Activated T-helper 17 cell treated with anti-CD3 and anti-CD28 coated beads, Interleukin-2, amount 50 U/mL, for 72 hours (primary cell): ENCODE measurements around the gene COL24A1. TPM values are rescaled to one million over a fixed set of nuclear protein-coding genes. Genes with fewer than 3 reads are reported as not detected.
"Not testable (repeated sequence)": the region's sequence is repeated elsewhere in the genome, so short reads cannot be mapped to it uniquely, and the experiment has no call there.

ENCODE experiments used
- ATAC-seq: fragments of 150-1000 bp; cut with Tn5 transposase; replicated peaks from 2 replicates; pipeline ENCODE4 v1.10.0; 2021; ENCODE audit warnings: mild to moderate bottlenecking, moderate library complexity
- H3K27ac Mint-ChIP-seq: one replicate; pipeline ENCODE4 v1.8.0; 2022; ENCODE audit warnings: mixed read lengths
- H3K27me3 Mint-ChIP-seq: one replicate; pipeline ENCODE4 v1.8.0; 2022; ENCODE audit warnings: mixed read lengths
- H3K36me3 Mint-ChIP-seq: one replicate; pipeline ENCODE4 v1.8.0; 2022; ENCODE audit warnings: low read depth, mild to moderate bottlenecking, mixed read lengths
- H3K4me1 Mint-ChIP-seq: one replicate; pipeline ENCODE4 v1.8.0; 2022; ENCODE audit warnings: mixed read lengths
- H3K4me3 Mint-ChIP-seq: one replicate; pipeline ENCODE4 v1.8.0; 2022; ENCODE audit warnings: mild to moderate bottlenecking, mixed read lengths
- H3K9me3 Mint-ChIP-seq: one replicate; pipeline ENCODE4 v1.8.0; 2022; ENCODE audit warnings: mixed read lengths
- total RNA-seq, 2 donors: library from RNA; stranded (reverse); gene quantifications; one replicate each; pipeline ENCODE4 v1.2.3, GENCODE V29; 2022

Gene COL24A1
- total RNA-seq, 2 donors from 2014 or later: not detected

GRCh38 chr1:85746777-85747176 lies 409.8 kb downstream of the COL24A1 start:
- H3K4me3 Mint-ChIP-seq: no peak overlapping the region
- no peaks in the 10 kb centered on the region for H3K36me3 Mint-ChIP-seq
- H3K27ac Mint-ChIP-seq: no peak overlapping the region
- no peaks in the 10 kb centered on the region for H3K4me1 Mint-ChIP-seq
- H3K9me3 Mint-ChIP-seq: no peaks in the 10 kb centered on the region
- ATAC-seq: no peak
- H3K27me3 Mint-ChIP-seq: peaks cover 15% of the 10 kb centered on the region

- H3K4me1 Mint-ChIP-seq: no peaks in the 10 kb centered on the region
- peaks cover 15% of the 10 kb centered on the region for H3K27me3 Mint-ChIP-seq
- H3K9me3 Mint-ChIP-seq: no peaks in the 10 kb centered on the region
- no peak for ATAC-seq
- H3K36me3 Mint-ChIP-seq: no peaks in the 10 kb centered on the region
- H3K4me3 Mint-ChIP-seq: no peak overlapping the region
- H3K27ac Mint-ChIP-seq: no peak overlapping the region
These were observed 412.8 kb downstream of the COL24A1 start for GRCh38 chr1:85743814-85744213.

GRCh38 chr1:85734931-85735330 lies 421.6 kb downstream of the COL24A1 start:
- no peak for ATAC-seq
- Mint-ChIP-seq H3K4me3 (no peak overlapping the region), H3K4me1 (no peaks in the 10 kb centered on the region), H3K9me3 (no peaks in the 10 kb centered on the region), H3K27ac (no peak overlapping the region), H3K36me3 (no peaks in the 10 kb centered on the region), H3K27me3 (peaks cover 11% of the 10 kb centered on the region)

- Mint-ChIP-seq H3K9me3 (peaks cover 13% of the 10 kb centered on the region), H3K4me3 (no peak overlapping the region), H3K27me3 (peaks cover 22% of the 10 kb centered on the region), H3K4me1 (no peaks in the 10 kb centered on the region), H3K27ac (no peak overlapping the region), H3K36me3 (no peaks in the 10 kb centered on the region)
- no peak for ATAC-seq
These were observed 437.8 kb downstream of the COL24A1 start for GRCh38 chr1:85718678-85719340.

GRCh38 chr1:85714418-85715114 lies 442.0 kb downstream of the COL24A1 start:
- H3K4me3 Mint-ChIP-seq, H3K36me3 Mint-ChIP-seq, H3K9me3 Mint-ChIP-seq, H3K27me3 Mint-ChIP-seq, H3K27ac Mint-ChIP-seq, ATAC-seq, H3K4me1 Mint-ChIP-seq: not testable (repeated sequence)

- peaks cover 26% of the 10 kb centered on the region for H3K36me3 Mint-ChIP-seq
- no peaks in the 10 kb centered on the region for H3K9me3 Mint-ChIP-seq
- H3K27ac Mint-ChIP-seq: no peak overlapping the region
- H3K27me3 Mint-ChIP-seq: no peaks in the 10 kb centered on the region
- H3K4me3 Mint-ChIP-seq: no peak overlapping the region
- ATAC-seq: no peak
- H3K4me1 Mint-ChIP-seq: peaks cover 12% of the 10 kb centered on the region
These were observed 447.7 kb downstream of the COL24A1 start for GRCh38 chr1:85708829-85709227.

- Mint-ChIP-seq H3K9me3 (no peaks in the 10 kb centered on the region), H3K27me3 (no peaks in the 10 kb centered on the region), H3K36me3 (peaks cover 32% of the 10 kb centered on the region), H3K27ac (no peak within 1 kb of the TSS), H3K4me1 (peaks cover 18% of the 10 kb centered on the region), H3K4me3 (no peak within 1 kb of the TSS)
- peak; percentile 85 for ATAC-seq
These were observed 448.4 kb downstream of the COL24A1 start, which contains the start of gene ZNHIT6 for GRCh38 chr1:85707990-85708828. Gene ZNHIT6 (minus strand): TSS chr1:85708433. CDS start chr1:85708284, 149 bp downstream.

GRCh38 chr1:85707267-85707989 lies 449.1 kb downstream of the COL24A1 start:
- H3K9me3 Mint-ChIP-seq: no peaks in the 10 kb centered on the region
- no peak overlapping the region for H3K4me3 Mint-ChIP-seq
- H3K27ac Mint-ChIP-seq: no peak overlapping the region
- H3K27me3 Mint-ChIP-seq: no peaks in the 10 kb centered on the region
- ATAC-seq: peak; percentile 53
- H3K4me1 Mint-ChIP-seq: peaks cover 18% of the 10 kb centered on the region
- peaks cover 40% of the 10 kb centered on the region for H3K36me3 Mint-ChIP-seq

GRCh38 chr1:85705940-85706339 lies 450.6 kb downstream of the COL24A1 start:
- Mint-ChIP-seq H3K4me3 (peak overlapping the region; percentile 2), H3K27ac (peak overlapping the region; percentile 0), H3K9me3 (no peaks in the 10 kb centered on the region), H3K36me3 (peaks cover 54% of the 10 kb centered on the region), H3K4me1 (peaks cover 18% of the 10 kb centered on the region), H3K27me3 (no peaks in the 10 kb centered on the region)
- ATAC-seq: no peak

- no peak overlapping the region for H3K4me3 Mint-ChIP-seq
- no peaks in the 10 kb centered on the region for H3K27me3 Mint-ChIP-seq
- no peaks in the 10 kb centered on the region for H3K9me3 Mint-ChIP-seq
- peaks cover 11% of the 10 kb centered on the region for H3K4me1 Mint-ChIP-seq
- ATAC-seq: no peak
- peaks cover 95% of the 10 kb centered on the region for H3K36me3 Mint-ChIP-seq
- no peak overlapping the region for H3K27ac Mint-ChIP-seq
These were observed 456.1 kb downstream of the COL24A1 start for GRCh38 chr1:85700422-85700821.

- H3K9me3 Mint-ChIP-seq: no peaks in the 10 kb centered on the region
- peaks cover 93% of the 10 kb centered on the region for H3K36me3 Mint-ChIP-seq
- H3K27ac Mint-ChIP-seq: no peak overlapping the region
- no peak for ATAC-seq
- no peaks in the 10 kb centered on the region for H3K27me3 Mint-ChIP-seq
- peaks cover 4% of the 10 kb centered on the region for H3K4me1 Mint-ChIP-seq
- no peak overlapping the region for H3K4me3 Mint-ChIP-seq
These were observed 458.7 kb downstream of the COL24A1 start for GRCh38 chr1:85697895-85698294.

- Mint-ChIP-seq H3K36me3 (peaks cover 80% of the 10 kb centered on the region), H3K4me1 (peaks cover 9% of the 10 kb centered on the region), H3K4me3 (no peak overlapping the region), H3K27ac (no peak overlapping the region), H3K9me3 (no peaks in the 10 kb centered on the region), H3K27me3 (no peaks in the 10 kb centered on the region)
- ATAC-seq: no peak
These were observed 463.8 kb downstream of the COL24A1 start for GRCh38 chr1:85692730-85693314.

- peaks cover 9% of the 10 kb centered on the region for H3K4me1 Mint-ChIP-seq
- H3K9me3 Mint-ChIP-seq: no peaks in the 10 kb centered on the region
- H3K4me3 Mint-ChIP-seq: no peak overlapping the region
- H3K36me3 Mint-ChIP-seq: peaks cover 69% of the 10 kb centered on the region
- H3K27me3 Mint-ChIP-seq: no peaks in the 10 kb centered on the region
- ATAC-seq: no peak
- H3K27ac Mint-ChIP-seq: no peak overlapping the region
These were observed 466.7 kb downstream of the COL24A1 start for GRCh38 chr1:85689775-85690404.
